Esophagus muscularis mucosa (tissue), 4 donors: ENCODE results near the gene SPEM3. TPM values are rescaled to one million over a fixed set of nuclear protein-coding genes. Genes with fewer than 3 reads are reported as not detected.
"Not testable (repeated sequence)": the region's sequence is repeated elsewhere in the genome, so short reads cannot be mapped to it uniquely, and the experiment has no call there.

ENCODE experiments used
- DNase-seq: peaks from one replicate; pipeline ENCODE4 v3.0.0-alpha.2; 2017; ENCODE audit errors: extremely low spot score
- H3K27ac ChIP-seq, 4 donors: fragments of 200-600 bp; sonication (generic); replicated peaks in 1 of 4; 1 replicate in 3 of 4; 2 replicates in 1 of 4; pipeline ENCODE4 v1.5.1; 2016 to 2019; ENCODE audit warnings: mild to moderate bottlenecking in 1 of 4
- H3K27me3 ChIP-seq, 4 donors: fragments of 200-600 bp; sonication (generic); one replicate each; pipeline versions ENCODE4 v1.5.1 to v1.6.0; 2016 to 2019
- H3K36me3 ChIP-seq, 4 donors: fragments of 200-600 bp; sonication (generic); one replicate each; pipeline ENCODE4 v1.5.1; 2016 to 2019
- H3K4me1 ChIP-seq, 4 donors: fragments of 200-600 bp; sonication (generic); one replicate each; pipeline ENCODE4 v1.5.1; 2016 to 2019
- H3K4me3 ChIP-seq, 4 donors: fragments of 200-600 bp; sonication (generic); 1 replicate in 2 of 4; 2 replicates in 2 of 4; pipeline ENCODE4 v1.5.1; 2016 to 2019; ENCODE audit warnings: mild to moderate bottlenecking in 4 of 4, moderate library complexity in 1 of 4
- H3K9me3 ChIP-seq, 4 donors: fragments of 200-600 bp; sonication (generic); 1 replicate in 3 of 4; 2 replicates in 1 of 4; pipeline ENCODE4 v1.5.1; 2016 to 2019
- CTCF ChIP-seq, 3 experiments: fragments of 200-600 bp in 2 of 3; fragments of 450-650 bp in 1 of 3; sonication (generic) in 2 of 3; IDR thresholded peaks; one replicate each; pipeline ENCODE4 v1.5.1; 2017 to 2019; ENCODE audit warnings: antibody characterized with exemption in 3 of 3, mild to moderate bottlenecking in 2 of 3, moderate library complexity in 1 of 3
- EP300 ChIP-seq: sonication (generic); formaldehyde crosslinking; IDR thresholded peaks from one replicate; pipeline ENCODE4 v1.6.1; 2017; ENCODE audit warnings: antibody characterized with exemption
- POLR2A ChIP-seq: fragments of 450-650 bp; IDR thresholded peaks from one replicate; pipeline ENCODE4 v1.6.1; 2017; ENCODE audit warnings: antibody characterized with exemption, moderate library complexity, mild to moderate bottlenecking, low read depth
- POLR2AphosphoS5 ChIP-seq, 2 donors: sonication (generic); formaldehyde crosslinking; IDR thresholded peaks; one replicate each; pipeline ENCODE4 v1.6.1; 2017; ENCODE audit warnings: antibody characterized with exemption in 2 of 2
- WGBS: methylation state at CpG from one replicate; pipeline ENCODE4 v1.1.5; 2018; 5-methylcytosine and 5-hydroxymethylcytosine counted together
- intact Hi-C: fragments of 100-400 bp; cut with DNase I; formaldehyde crosslinking; loops from one replicate; pipeline ENCODE4 v1.15.1; 2023
- total RNA-seq, 4 donors: library from RNA; depleted of rRNA; stranded (reverse); fragments of >200 nt; gene quantifications; one replicate each; pipeline versions ENCODE4 v1.1.0 to v1.2.1, GENCODE V29; 2016

SPEM3 gene
- total RNA-seq, 4 donors from 2014 or later = not detected

GRCh38 chr17:7478276-7479212 is 49.9 kb downstream of the SPEM3 start:
- Histone ChIP-seq H3K4me1 (peaks cover 67 to 88% (median 85%) of the 10 kb centered on the region in 4 donors), H3K27me3 (no peaks in the 10 kb centered on the region), H3K27ac (peak overlapping the region; percentile 100), H3K36me3 (no peaks in the 10 kb centered on the region), H3K4me3 (peak overlapping the region; percentile 96 to 100 (median 100)), H3K9me3 (no peaks in the 10 kb centered on the region)
- intact Hi-C loops = no loop called here
- TF ChIP-seq POLR2A = no peak
- no peak for DNase-seq
- WGBS = 38% methylated on average over 15 of the region's 40 CpGs

GRCh38 chr17:7479213-7480088 is 50.8 kb downstream of the SPEM3 start, which contains the start of gene ZBTB4:
ZBTB4 (minus strand) TSS chr17:7479631; CDS start chr17:7466801, 12,830 bp downstream.
- TF ChIP-seq POLR2A (peak; percentile 38), CTCF (IDR thresholded peaks at IDR 0.05) (no peak), POLR2AphosphoS5 (IDR thresholded peaks at IDR 0.05) (peak; percentile 74 to 93)
- WGBS = 0% methylated on average over 2 of the region's 92 CpGs
- Histone ChIP-seq H3K27me3 (peaks cover 0 to 3% (median 0%) of the 10 kb centered on the region in 4 donors), H3K4me1 (peaks cover 64 to 79% (median 77%) of the 10 kb centered on the region in 4 donors), H3K9me3 (no peaks in the 10 kb centered on the region), H3K36me3 (no peaks in the 10 kb centered on the region), H3K4me3 (peak within 1 kb of the TSS; percentile 96 to 100 (median 100)), H3K27ac (peak within 1 kb of the TSS; percentile 100)
- peak; percentile 92 for DNase-seq
- intact Hi-C loops = no loop called here

- TF ChIP-seq CTCF (IDR thresholded peaks at IDR 0.05) = no peak
- no peak for TF ChIP-seq POLR2A
- no peak for TF ChIP-seq EP300
- TF ChIP-seq POLR2AphosphoS5 (IDR thresholded peaks at IDR 0.05) = no peak
Observed at GRCh38 chr17:7480089-7480384, 51.4 kb downstream of the SPEM3 start.

GRCh38 chr17:7481275-7481674 is 52.6 kb downstream of the SPEM3 start, which contains the start of gene SLC35G6:
SLC35G6 (plus strand) TSS chr17:7481446; CDS start chr17:7481517, 71 bp downstream.
- WGBS = 99% methylated on average over 4 of the region's 4 CpGs

More at GRCh38 chr17:7480089-7480384, 51.4 kb downstream of the SPEM3 start:
- H3K27me3 ChIP-seq = peaks cover 0 to 3% (median 0%) of the 10 kb centered on the region in 4 donors
- peak overlapping the region; percentile 96 to 100 (median 100) for H3K4me3 ChIP-seq
- intact Hi-C loops = no loop called here
- H3K4me1 ChIP-seq = peaks cover 59 to 75% (median 73%) of the 10 kb centered on the region in 4 donors
- no peaks in the 10 kb centered on the region for H3K36me3 ChIP-seq
- H3K9me3 ChIP-seq = no peaks in the 10 kb centered on the region
- peak overlapping the region; percentile 100 for H3K27ac ChIP-seq
- 3% methylated on average over 6 of the region's 8 CpGs for WGBS
- no peak for DNase-seq

GRCh38 chr17:7481842-7482741 is 53.4 kb downstream of the SPEM3 start:
- Histone ChIP-seq H3K4me1 (peaks cover 59 to 75% (median 73%) of the 10 kb centered on the region in 4 donors), H3K27ac (peak overlapping the region; percentile 100)
- H3K9me3 ChIP-seq, intact Hi-C loops, H3K27me3 ChIP-seq, DNase-seq, H3K36me3 ChIP-seq, H3K4me3 ChIP-seq: not testable (repeated sequence)
- 94% methylated on average over 27 of the region's 31 CpGs for WGBS

More at GRCh38 chr17:7481275-7481674, 52.6 kb downstream of the SPEM3 start, which contains the start of gene SLC35G6:
- peak within 1 kb of the TSS; percentile 96 to 100 (median 100) for H3K4me3 ChIP-seq
- H3K27ac ChIP-seq = peak within 1 kb of the TSS; percentile 100
- H3K27me3 ChIP-seq, DNase-seq, intact Hi-C loops, H3K36me3 ChIP-seq, H3K9me3 ChIP-seq: not testable (repeated sequence)
- peaks cover 59 to 75% (median 73%) of the 10 kb centered on the region in 4 donors for H3K4me1 ChIP-seq

Other genes starting within 250 kb of the SPEM3 start
- gene ASGR1, start 249.5 kb upstream of the SPEM3 start, total RNA-seq = 1 to 10 TPM in 1 of 4 donors, under 1 TPM in 1, not detected in 2; 0.52 to 2.5 TPM
- 10 to 100 TPM; 12.3 to 21.4 (median 16.5) TPM for gene DLG4, start 209.0 kb upstream of the SPEM3 start, total RNA-seq
- gene ACADVL, start 208.9 kb upstream of the SPEM3 start, total RNA-seq = 100 to 1,000 TPM; 250 to 662 (median 544) TPM
- 10 to 100 TPM; 34.5 to 55.5 (median 43.7) TPM for gene DVL2, start 194.3 kb upstream of the SPEM3 start, total RNA-seq
- gene PHF23, start 189.4 kb upstream of the SPEM3 start, total RNA-seq = 10 to 100 TPM; 21.6 to 38.1 (median 24.8) TPM
- 100 to 1,000 TPM; 360 to 524 (median 408) TPM for gene GABARAP, start 186.4 kb upstream of the SPEM3 start, total RNA-seq
- gene CTDNEP1, start 177.1 kb upstream of the SPEM3 start, total RNA-seq = 10 to 100 TPM; 41.5 to 66.5 (median 46.6) TPM
- 10 to 100 TPM; 24.9 to 33.3 (median 27.8) TPM for gene ELP5, start 176.6 kb upstream of the SPEM3 start, total RNA-seq
- 1 to 10 TPM; 1.7 to 3.4 (median 2.1) TPM for gene CLDN7, start 166.4 kb upstream of the SPEM3 start, total RNA-seq
- gene SLC2A4, start 147.1 kb upstream of the SPEM3 start, total RNA-seq = 100 to 1,000 TPM; 144 to 197 (median 157) TPM
- 1 to 10 TPM; 3.6 to 8.7 (median 4.4) TPM for gene YBX2, start 134.2 kb upstream of the SPEM3 start, total RNA-seq
- 100 to 1,000 TPM; 145 to 214 (median 204) TPM for gene EIF5A, start 121.2 kb upstream of the SPEM3 start, total RNA-seq
- gene GPS2, start 113.5 kb upstream of the SPEM3 start, total RNA-seq = 100 to 1,000 TPM in 1 of 4 donors, 10 to 100 TPM in 3; 89.6 to 112 (median 90.2) TPM
- gene NEURL4, start 99.5 kb upstream of the SPEM3 start, total RNA-seq = 10 to 100 TPM; 13.9 to 27.0 (median 20.6) TPM
- 10 to 100 TPM in 1 of 4 donors, 1 to 10 TPM in 3; 2.1 to 11.4 (median 4.6) TPM for gene ACAP1, start 92.3 kb upstream of the SPEM3 start, total RNA-seq
- 10 to 100 TPM in 2 of 4 donors, 1 to 10 TPM in 2; 9.1 to 18.2 (median 13.3) TPM for gene KCTD11, start 76.7 kb upstream of the SPEM3 start, total RNA-seq
- gene TMEM95, start 73.7 kb upstream of the SPEM3 start, total RNA-seq = under 1 TPM in 1 of 4 donors, not detected in 3; 0.42 TPM
- 1 to 10 TPM; 2.9 to 7.5 (median 5.6) TPM for gene TNK1, start 47.8 kb upstream of the SPEM3 start, total RNA-seq
- gene PLSCR3, start 34.3 kb upstream of the SPEM3 start, total RNA-seq = 10 to 100 TPM; 17.7 to 39.9 (median 24.3) TPM
- 100 to 1,000 TPM in 1 of 4 donors, 10 to 100 TPM in 3; 59.6 to 121 (median 74.7) TPM for gene TMEM256, start 24.8 kb upstream of the SPEM3 start, total RNA-seq
- gene NLGN2, start 21.0 kb upstream of the SPEM3 start, total RNA-seq = 10 to 100 TPM; 12.0 to 30.2 (median 19.0) TPM
- gene SPEM1, start 8.5 kb upstream of the SPEM3 start, total RNA-seq = not detected
- not detected for gene SPEM2, start 3.2 kb upstream of the SPEM3 start, total RNA-seq
- gene TMEM102, start 6.6 kb downstream of the SPEM3 start, total RNA-seq = 1 to 10 TPM; 1.2 to 6.1 (median 3.5) TPM
- 1 to 10 TPM in 2 of 4 donors, under 1 TPM in 1, not detected in 1; 0.50 to 1.9 (median 1.3) TPM for gene FGF11, start 10.7 kb downstream of the SPEM3 start, total RNA-seq
- gene CHRNB1, start 16.2 kb downstream of the SPEM3 start, total RNA-seq = 10 to 100 TPM in 1 of 4 donors, 1 to 10 TPM in 3; 5.0 to 12.8 (median 8.1) TPM
- gene ZBTB4, start 50.8 kb downstream of the SPEM3 start, total RNA-seq = 100 to 1,000 TPM in 2 of 4 donors, 10 to 100 TPM in 2; 57.5 to 113 (median 87.7) TPM
- gene SLC35G6, start 52.6 kb downstream of the SPEM3 start, total RNA-seq = not detected
- gene POLR2A, start 55.5 kb downstream of the SPEM3 start, total RNA-seq = 10 to 100 TPM; 29.5 to 66.4 (median 46.9) TPM
- 100 to 1,000 TPM; 102 to 136 (median 122) TPM for gene TNFSF12, start 120.2 kb downstream of the SPEM3 start, total RNA-seq
- gene TNFSF13, start 129.9 kb downstream of the SPEM3 start, total RNA-seq = 10 to 100 TPM; 13.4 to 25.8 (median 22.4) TPM
- gene SENP3, start 133.1 kb downstream of the SPEM3 start, total RNA-seq = 10 to 100 TPM; 54.0 to 79.1 (median 72.4) TPM
- gene CD68, start 150.8 kb downstream of the SPEM3 start, total RNA-seq = 10 to 100 TPM; 34.5 to 70.7 (median 44.7) TPM
- 10 to 100 TPM; 26.0 to 50.4 (median 31.5) TPM for gene MPDU1, start 155.0 kb downstream of the SPEM3 start, total RNA-seq
- gene SOX15, start 161.2 kb downstream of the SPEM3 start, total RNA-seq = 10 to 100 TPM in 2 of 4 donors, 1 to 10 TPM in 2; 2.9 to 14.6 (median 10.9) TPM
- 10 to 100 TPM; 38.2 to 65.8 (median 50.2) TPM for gene FXR2, start 186.0 kb downstream of the SPEM3 start, total RNA-seq
- gene SAT2, start 199.0 kb downstream of the SPEM3 start, total RNA-seq = 10 to 100 TPM; 54.0 to 71.4 (median 64.2) TPM
- gene SHBG, start 201.3 kb downstream of the SPEM3 start, total RNA-seq = under 1 TPM in 1 of 4 donors, not detected in 3; 0.83 TPM
- 1 to 10 TPM; 1.6 to 2.9 (median 2.2) TPM for gene ATP1B2, start 222.1 kb downstream of the SPEM3 start, total RNA-seq